ENCODE data around the gene ACAP3. TPM values are rescaled to one million over a fixed set of nuclear protein-coding genes. Genes with fewer than 3 reads are reported as not detected.
"Not testable (repeated sequence)": the region's sequence is repeated elsewhere in the genome, so short reads cannot be mapped to it uniquely, and the experiment has no call there.

ACAP3 gene
- total RNA-seq, 1 experiment from 2014 or later = 42.2 TPM

GRCh38 chr1:1253314-1253713 is 54.4 kb downstream of the ACAP3 start:
- Mint-ChIP-seq H3K9me3 (no peaks in the 10 kb centered on the region), H3K27me3 (ENCODE audit: low read depth) (no peaks in the 10 kb centered on the region), H3K4me3 (no peak overlapping the region), H3K27ac (no peak overlapping the region), H3K4me1 (peaks cover 7% of the 10 kb centered on the region), H3K36me3 (peaks cover 41% of the 10 kb centered on the region)
- ATAC-seq = no peak
- POLR2A ChIA-PET = no interaction called here
- no peak for DNase-seq (ENCODE audit: low spot score)
- TF ChIP-seq ZNF121 (CRISPR knock-in tag; IDR thresholded peaks at IDR 0.05) (peak; percentile 97), GTF2I (CRISPR knock-in tag; conservative IDR thresholded peaks at IDR 0.05) (0 out of 2 replicates have a peak, but pooled peaks have one; percentile 40), MAX (CRISPR knock-in tag; IDR thresholded peaks at IDR 0.05) (no peak)
- CTCF ChIA-PET = no interaction called here

GRCh38 chr1:1250786-1251284 is 56.9 kb downstream of the ACAP3 start:
- DNase-seq (ENCODE audit: low spot score) (no peak), ATAC-seq (no peak)
- ChIA-PET CTCF (interaction anchor here (0.8 to 1.9 kb wide), 11 partner anchors 11 to 266 kb away, joined by 3 to 9 read pairs (median 4); partner anchors contain the start of gene ISG15), POLR2A (no interaction called here)
- Mint-ChIP-seq H3K9me3 (no peaks in the 10 kb centered on the region), H3K4me3 (no peak overlapping the region), H3K27ac (peak overlapping the region; percentile 92), H3K4me1 (no peaks in the 10 kb centered on the region), H3K36me3 (peaks cover 26% of the 10 kb centered on the region), H3K27me3 (ENCODE audit: low read depth) (no peaks in the 10 kb centered on the region)
- no peak for TF ChIP-seq SP1 (CRISPR knock-in tag; conservative IDR thresholded peaks at IDR 0.05)
- TF ChIP-seq AR (CRISPR knock-in tag; IDR thresholded peaks at IDR 0.05) = no peak
- no peak for TF ChIP-seq ZNF671 (CRISPR knock-in tag; IDR thresholded peaks at IDR 0.05)
- no peak for TF ChIP-seq USF1 (CRISPR knock-in tag; IDR thresholded peaks at IDR 0.05)
- TF ChIP-seq TEAD4 (CRISPR knock-in tag; IDR thresholded peaks at IDR 0.05) = no peak

- H3K27me3 Mint-ChIP-seq (ENCODE audit: low read depth); H3K9me3 Mint-ChIP-seq; CTCF ChIA-PET; POLR2A ChIA-PET; H3K36me3 Mint-ChIP-seq; H3K4me1 Mint-ChIP-seq; DNase-seq (ENCODE audit: low spot score); H3K27ac Mint-ChIP-seq; H3K4me3 Mint-ChIP-seq; ATAC-seq: not testable (repeated sequence)
Measured at GRCh38 chr1:1248009-1248913, 59.5 kb downstream of the ACAP3 start.

GRCh38 chr1:1247341-1247913 is 60.3 kb downstream of the ACAP3 start:
- POLR2A ChIA-PET = interaction anchor here (0.7 kb wide), 1 partner anchor 21 kb away, joined by 4 read pairs; no protein-coding TSS in a partner anchor
- Mint-ChIP-seq H3K4me3 (no peak overlapping the region), H3K27ac (no peak overlapping the region), H3K36me3 (peaks cover 2% of the 10 kb centered on the region; the same call in 1 of the 2 replicates), H3K9me3 (no peaks in the 10 kb centered on the region), H3K4me1 (no peaks in the 10 kb centered on the region), H3K27me3 (ENCODE audit: low read depth) (no peaks in the 10 kb centered on the region)
- CTCF ChIA-PET = interaction anchor here (0.7 to 2.1 kb wide), 4 partner anchors 11 to 244 kb away, joined by 4 to 9 read pairs (median 6); no protein-coding TSS in a partner anchor
- ATAC-seq (no peak), DNase-seq (ENCODE audit: low spot score) (no peak)
- TF ChIP-seq ZNF671 (CRISPR knock-in tag; IDR thresholded peaks at IDR 0.05) (no peak), ZNF532 (CRISPR knock-in tag; IDR thresholded peaks at IDR 0.05; ENCODE audit: borderline replicate concordance) (no peak), SOX15 (CRISPR knock-in tag; IDR thresholded peaks at IDR 0.05) (no peak), HMGXB4 (CRISPR knock-in tag; IDR thresholded peaks at IDR 0.05) (no peak), NR1H2 (CRISPR knock-in tag; IDR thresholded peaks at IDR 0.05) (no peak), SMAD3 (CRISPR knock-in tag; IDR thresholded peaks at IDR 0.05; ENCODE audit: borderline replicate concordance) (no peak), ZNF425 (CRISPR knock-in tag; conservative IDR thresholded peaks at IDR 0.05) (no peak)

All from WTC11 (cell line).